HCT116 (cell line): ENCODE measurements around the gene HIGD2A.

Experiments
- CTCF ChIP-seq, 3 experiments: fragments of 200-600 bp in 1 of 3; sonication (generic) in 1 of 3; IDR thresholded peaks in 2 of 3; conservative IDR thresholded peaks in 1 of 3; 2 replicates each; pipeline ENCODE4 v1.5.1; 2012 to 2017; ENCODE audit warnings: low read depth in 2 of 3, low read length in 2 of 3, antibody characterized with exemption in 1 of 3, borderline replicate concordance in 1 of 3, control low read depth in 1 of 3, mild to moderate bottlenecking in 1 of 3, mixed read lengths in 1 of 3, mixed run types in 1 of 3, moderate library complexity in 1 of 3; ENCODE audit not compliant: insufficient read depth in 1 of 3
- ELF1 ChIP-seq: IDR thresholded peaks from 2 replicates; pipeline ENCODE4 v1.6.1; 2012; ENCODE audit warnings: low read depth, borderline replicate concordance
- POLR2A ChIP-seq: IDR thresholded peaks from 2 replicates; pipeline ENCODE4 v1.7.0; 2011; ENCODE audit warnings: borderline replicate concordance; ENCODE audit not compliant: insufficient read depth, insufficient read length; ENCODE audit errors: extremely low read depth
- POLR2AphosphoS5 ChIP-seq: IDR thresholded peaks from 2 replicates; pipeline ENCODE4 v1.6.1; 2011; ENCODE audit warnings: mild to moderate bottlenecking, low read depth, low read length, moderate library complexity
- RAD21 ChIP-seq: IDR thresholded peaks from 2 replicates; pipeline ENCODE4 v1.6.1; 2012; ENCODE audit warnings: low read depth, mild to moderate bottlenecking
- REST ChIP-seq: IDR thresholded peaks from 2 replicates; pipeline ENCODE4 v1.6.1; 2012; ENCODE audit warnings: low read depth
- SP1 ChIP-seq: IDR thresholded peaks from 2 replicates; pipeline ENCODE4 v1.6.1; 2012; ENCODE audit warnings: low read depth
- ZBTB33 ChIP-seq: IDR thresholded peaks from 2 replicates; pipeline ENCODE4 v1.6.1; 2011; ENCODE audit warnings: mild to moderate bottlenecking, low read length, moderate library complexity; ENCODE audit not compliant: insufficient replicate concordance; ENCODE audit errors: extremely low read depth
- ZNF274 ChIP-seq: fragments of 200-500 bp; sonication (Bioruptor generic); IDR thresholded peaks from 2 replicates; pipeline ENCODE4 v1.6.1; 2014; ENCODE audit warnings: mild to moderate bottlenecking, low read depth, low read length, inconsistent platforms

GRCh38 chr5:176415952-176416924 is 27.7 kb downstream of the HIGD2A start, which contains the start of gene CLTB:
- peak; percentile 32 to 81 (median 48); a peak in 5 of 6 replicates for TF ChIP-seq CTCF (IDR thresholded peaks at IDR 0.05 in 2 of 3, conservative IDR thresholded peaks at IDR 0.05 in 1 of 3; ENCODE audit: borderline replicate concordance in 1 of 3, insufficient read depth in 1 of 3, low read depth in 2 of 3, low read length in 2 of 3)
- TF ChIP-seq POLR2AphosphoS5: peak; percentile 74; the same call in 1 of the 2 replicates
- no peak for TF ChIP-seq POLR2A
- TF ChIP-seq SP1: no peak
- peak; percentile 61 for TF ChIP-seq ZBTB33
- no peak for TF ChIP-seq ELF1
- TF ChIP-seq ZNF274: no peak
- TF ChIP-seq REST: no peak
- TF ChIP-seq RAD21: peak; percentile 86
